GM18873 (cell line): Measurements from ENCODE around the gene DBF4B.

ENCODE experiments used
- ATAC-seq: cut with Tn5 transposase; IDR thresholded peaks from one replicate; pipeline ENCODE4 v1.9.1; 2021; ENCODE audit warnings: mild to moderate bottlenecking, moderate library complexity, moderate number of reproducible peaks; ENCODE audit not compliant: unreplicated experiment, low FRiP score

The DBF4B gene

GRCh38 chr17:44758414-44759085 is 50.1 kb downstream of the DBF4B start, which contains the start of gene ADAM11:
TSS of gene ADAM11 (plus strand) at chr17:44758988. CDS start at chr17:44759200, 212 bp downstream.
- no peak for ATAC-seq

GRCh38 chr17:44759086-44759915 is 50.8 kb downstream of the DBF4B start:
- ATAC-seq: no peak

- no peak for ATAC-seq
These were observed 51.4 kb downstream of the DBF4B start for GRCh38 chr17:44759916-44760243.

DNA sequence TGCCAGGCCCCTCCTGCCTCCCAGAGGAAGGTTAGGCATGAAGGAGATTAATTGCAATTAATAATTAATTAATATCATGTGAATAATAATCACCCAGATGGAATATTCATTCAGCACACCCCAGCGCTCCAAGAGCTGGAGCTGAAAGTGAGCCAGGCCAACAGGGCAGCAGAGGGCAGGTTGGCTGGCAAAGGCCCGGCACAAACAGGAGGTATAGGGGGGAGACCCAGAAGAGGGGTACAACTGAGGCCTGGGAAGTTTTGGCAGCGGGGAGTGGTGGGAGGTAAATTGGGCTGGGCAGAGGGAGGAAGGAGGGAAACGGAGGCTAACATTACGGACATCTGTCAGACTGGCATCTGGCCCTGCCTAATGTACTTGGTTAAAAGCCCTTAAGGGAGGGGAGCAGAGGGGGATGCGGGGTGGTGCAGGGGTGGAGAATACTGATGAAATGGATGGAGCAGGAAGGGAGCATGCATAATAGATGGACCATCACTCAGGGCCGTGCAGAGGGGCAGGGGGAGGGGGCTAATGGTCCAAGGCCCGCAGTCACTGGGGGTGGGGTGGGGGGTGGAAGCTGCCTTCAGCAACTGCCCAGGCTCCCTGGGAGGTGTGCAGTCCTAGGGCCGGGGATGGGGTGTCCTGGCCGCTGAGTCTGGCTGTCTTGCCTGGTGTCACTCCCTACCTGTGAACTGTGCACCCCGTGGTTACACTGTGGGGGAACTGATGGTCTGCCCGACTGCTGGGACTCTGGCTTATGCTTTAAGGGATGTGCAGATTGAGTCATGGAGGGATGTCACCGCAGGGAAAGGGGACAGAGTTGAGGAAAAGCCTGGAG is 52.2 kb downstream of the DBF4B start:
- no peak for ATAC-seq

DNA sequence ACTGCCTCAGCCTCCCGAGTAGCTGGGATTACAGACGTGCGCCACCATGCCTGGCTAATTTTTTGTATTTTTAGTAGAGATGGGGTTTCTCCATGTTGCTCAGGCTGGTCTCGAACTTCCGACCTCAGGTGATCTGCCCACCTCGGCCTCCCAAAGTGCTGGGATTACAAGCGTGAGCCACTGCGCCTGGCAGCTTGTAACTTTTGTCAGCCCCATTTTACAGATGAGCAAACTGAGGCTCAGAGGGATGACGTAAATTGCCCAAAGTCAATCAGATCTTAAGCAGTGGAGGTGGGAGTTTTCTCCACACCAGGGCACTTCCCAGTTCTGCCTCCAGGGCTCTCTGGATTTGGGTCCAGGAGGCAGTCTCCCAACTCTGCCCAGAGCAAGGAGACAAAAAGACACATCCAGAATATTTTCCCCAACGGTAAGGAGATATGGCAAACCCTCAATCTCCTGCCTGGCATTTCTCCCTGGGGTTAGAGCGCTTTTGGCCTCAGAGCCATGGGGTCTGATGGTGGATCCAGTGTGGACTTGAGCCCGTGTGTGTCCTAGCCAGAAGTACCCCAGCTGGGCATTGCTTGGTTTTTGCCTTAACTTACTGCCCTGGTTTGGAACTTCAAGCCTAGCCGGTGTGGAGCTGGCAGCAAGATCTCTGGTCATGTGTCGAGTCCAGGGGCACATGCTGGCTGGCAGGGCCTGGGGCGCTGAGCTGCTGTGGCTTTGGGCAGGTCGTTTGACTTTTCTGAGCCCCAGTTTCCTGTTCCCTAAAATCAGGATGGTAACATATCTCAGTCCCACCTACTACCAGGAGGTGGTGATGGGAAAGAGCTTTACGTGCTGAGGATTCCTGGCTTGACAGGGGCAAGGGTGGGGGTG is 53.7 kb downstream of the DBF4B start:
- ATAC-seq: no peak

DNA sequence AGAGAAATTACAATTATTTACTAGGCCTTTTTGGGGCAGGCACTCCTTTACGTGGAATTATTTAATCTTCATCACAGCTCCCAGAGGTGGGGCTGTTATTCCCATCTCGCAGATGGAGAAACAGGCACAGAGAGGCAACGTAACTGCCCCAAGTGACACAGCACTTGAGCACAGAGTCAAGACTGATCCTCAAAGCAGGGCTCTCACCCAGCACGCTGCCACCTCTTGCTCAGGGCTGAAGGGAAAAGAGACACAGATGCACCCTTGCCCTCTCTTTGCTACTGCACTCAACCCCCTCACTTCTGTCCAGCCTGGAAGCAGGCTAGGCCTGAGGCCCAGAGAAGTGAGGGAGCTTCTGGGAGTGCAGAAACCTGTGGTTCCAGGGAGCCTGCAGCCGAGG is 54.7 kb downstream of the DBF4B start:
- ATAC-seq: no peak

DNA sequence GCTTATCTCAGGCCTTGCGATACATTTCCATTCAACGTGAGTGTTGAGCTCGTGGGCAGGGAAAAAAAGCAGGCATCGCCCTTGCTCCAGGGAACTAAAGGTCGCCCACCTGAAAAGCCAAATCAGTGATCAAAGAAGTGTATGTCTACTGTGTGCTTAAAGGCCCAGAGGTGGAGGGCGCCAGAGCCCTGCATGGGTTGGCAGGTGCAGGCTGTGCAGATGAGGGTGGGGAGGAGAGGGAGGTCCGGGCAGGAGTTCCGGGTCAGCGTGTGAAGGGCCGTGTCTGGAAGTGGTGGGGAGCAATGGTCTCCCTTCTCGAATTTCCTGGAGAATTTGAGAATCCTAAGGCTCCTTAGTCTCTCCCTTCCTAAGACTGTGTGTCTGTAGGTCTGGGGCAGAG is 57.5 kb downstream of the DBF4B start:
- ATAC-seq: no peak

GRCh38 chr17:44766409-44767038 is 58.1 kb downstream of the DBF4B start:
- no peak for ATAC-seq

DNA sequence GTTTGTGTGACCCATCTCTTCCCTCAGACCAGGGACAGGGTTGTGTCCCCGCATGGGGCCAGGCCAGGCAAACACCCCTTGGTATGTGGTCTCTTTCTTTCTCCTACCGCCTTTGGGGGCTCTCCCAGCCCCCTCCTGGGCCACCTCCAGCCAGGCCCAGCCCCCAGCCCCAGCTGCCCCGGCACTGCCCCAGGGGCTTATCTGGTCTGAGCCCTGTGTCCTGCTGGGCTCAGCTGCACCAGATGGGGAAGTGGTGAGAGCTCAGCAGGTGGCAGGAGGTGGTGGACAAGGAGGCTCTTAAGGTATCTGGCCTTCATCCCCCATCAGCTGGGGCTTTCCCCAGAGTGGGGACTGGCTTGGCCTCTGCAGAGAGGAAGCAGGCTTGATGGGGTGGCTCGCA is 59.0 kb downstream of the DBF4B start:
- ATAC-seq: no peak

DNA sequence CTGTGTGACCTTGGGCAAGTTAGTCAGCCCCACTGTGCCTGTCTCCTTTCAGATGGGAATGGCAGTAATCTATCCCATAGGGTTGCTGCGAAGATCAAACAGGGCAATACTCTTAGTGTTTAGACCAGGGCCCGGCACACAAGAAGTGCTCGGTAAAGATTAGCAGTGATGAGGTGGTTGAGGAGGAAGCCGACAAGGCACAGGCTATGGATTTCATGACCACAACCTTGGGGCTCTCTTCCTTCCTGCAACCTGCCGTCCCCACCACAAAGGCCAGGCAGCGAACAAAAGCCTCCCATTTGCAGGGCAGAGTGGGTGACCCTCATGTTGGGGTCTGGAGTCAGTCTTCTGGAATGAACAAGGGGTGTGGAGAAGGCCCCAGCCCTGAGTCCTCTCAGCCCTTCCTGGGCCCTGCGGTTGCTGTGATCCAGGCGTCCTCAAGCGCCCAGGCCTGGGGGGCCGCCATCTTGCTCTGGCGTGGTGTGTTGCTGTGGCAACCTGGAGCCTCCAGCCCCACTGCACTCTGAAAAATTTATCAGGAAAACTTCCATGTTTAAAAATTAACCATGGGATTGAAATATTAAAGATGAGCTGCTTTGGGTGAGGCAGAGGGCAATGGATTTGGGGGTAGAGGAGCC is 60.2 kb downstream of the DBF4B start:
- ATAC-seq: no peak

DNA sequence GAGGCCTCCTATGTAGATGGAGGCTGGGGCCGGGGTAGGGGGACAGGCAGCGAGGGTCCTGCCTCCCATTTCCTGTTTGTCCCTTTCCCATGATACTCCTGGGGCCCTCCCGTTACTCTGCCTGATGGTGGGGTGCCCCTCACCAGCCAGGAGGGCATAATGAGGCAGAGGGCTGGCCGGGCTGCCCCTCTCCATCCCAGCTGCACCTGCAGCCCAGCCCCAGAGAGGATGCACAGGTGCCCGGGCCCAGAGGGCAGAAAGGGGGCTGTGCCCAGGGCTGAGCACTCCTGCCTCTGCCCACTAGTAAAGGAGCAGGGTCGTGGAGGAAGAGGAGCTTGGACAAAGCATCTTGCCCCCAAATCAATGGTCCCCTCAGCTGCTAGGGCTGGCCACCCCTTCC is 60.8 kb downstream of the DBF4B start:
- no peak for ATAC-seq

- ATAC-seq: no peak
These were observed 61.2 kb downstream of the DBF4B start for GRCh38 chr17:44769647-44770084.

GRCh38 chr17:44770166-44770925 is 61.9 kb downstream of the DBF4B start:
- no peak for ATAC-seq

DNA sequence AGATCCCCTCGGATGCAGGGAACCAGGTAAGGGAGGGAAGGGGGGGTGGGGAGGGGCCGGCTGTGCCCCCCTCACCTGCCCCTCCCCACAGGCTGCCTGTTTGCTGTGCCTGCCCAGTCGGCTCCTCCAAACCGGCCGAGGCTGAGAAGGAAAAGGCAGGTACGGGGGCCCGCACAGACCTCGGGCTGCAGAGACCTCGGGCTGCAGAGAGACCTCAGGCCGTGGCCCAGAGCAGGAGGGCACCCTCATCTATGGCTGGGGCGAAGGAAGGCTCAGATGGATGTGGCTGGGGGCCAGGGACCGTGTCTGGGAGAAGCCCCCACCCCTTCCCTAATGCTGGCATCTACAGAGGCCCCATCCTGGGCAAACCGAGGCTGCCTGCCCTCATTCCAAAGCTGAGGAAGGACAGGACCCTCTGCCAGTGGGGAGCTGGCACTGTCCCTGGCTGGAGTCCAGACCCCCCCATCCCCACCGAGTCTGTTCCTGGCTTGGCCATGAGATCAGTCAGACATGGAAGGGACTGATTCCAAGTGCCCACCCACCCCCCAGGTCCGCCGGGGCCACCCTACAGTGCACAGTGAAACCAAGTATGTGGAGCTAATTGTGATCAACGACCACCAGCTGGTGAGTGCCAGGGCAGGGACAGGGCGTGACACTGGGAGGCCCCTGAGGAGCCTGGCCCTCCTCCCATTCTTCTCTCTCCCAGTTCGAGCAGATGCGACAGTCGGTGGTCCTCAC is 64.0 kb downstream of the DBF4B start:
- no peak for ATAC-seq

- ATAC-seq: no peak
These were observed 64.7 kb downstream of the DBF4B start for GRCh38 chr17:44773140-44773539.

GRCh38 chr17:44774271-44775135 is 66.0 kb downstream of the DBF4B start:
- no peak for ATAC-seq
